ENCODE results near the gene NKAIN2. TPM values are rescaled to one million over a fixed set of nuclear protein-coding genes. Genes with fewer than 3 reads are reported as not detected.

NKAIN2 gene
- total RNA-seq (2014; rRNA removed; shearing (Covaris generic)): not detected in 2 replicates

DNA sequence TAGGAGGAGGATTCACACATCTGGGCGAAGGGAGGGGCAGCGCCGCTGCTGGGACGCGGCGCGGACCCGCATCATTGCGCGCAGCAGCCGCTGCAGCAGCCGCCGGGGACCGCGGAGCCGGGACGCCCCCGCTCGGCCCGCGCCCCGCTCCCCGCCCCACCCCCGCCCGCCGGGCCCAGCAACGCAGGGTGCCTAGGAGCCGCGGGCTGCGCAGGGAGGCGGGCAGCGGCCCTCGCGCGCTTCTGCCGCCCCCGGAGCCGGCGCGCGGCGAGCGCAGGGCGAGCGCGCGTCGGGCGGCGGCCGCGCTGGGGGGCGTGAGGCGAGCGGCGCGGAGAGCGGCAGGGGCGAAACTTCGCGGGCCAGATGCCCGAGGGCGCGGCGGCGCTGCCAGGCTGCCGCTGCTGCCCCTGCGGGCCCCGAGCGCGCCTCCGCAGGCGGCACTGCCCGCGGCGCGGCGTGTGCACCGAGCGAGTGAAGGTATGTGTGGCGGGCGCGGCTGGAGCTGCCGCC, at the start of gene NKAIN2:
TSS of gene NKAIN2 (plus strand) at position 362 of the 510 bp plus-strand sequence.
- DNase-seq (ENCODE audit: low read depth): no peak

DNA sequence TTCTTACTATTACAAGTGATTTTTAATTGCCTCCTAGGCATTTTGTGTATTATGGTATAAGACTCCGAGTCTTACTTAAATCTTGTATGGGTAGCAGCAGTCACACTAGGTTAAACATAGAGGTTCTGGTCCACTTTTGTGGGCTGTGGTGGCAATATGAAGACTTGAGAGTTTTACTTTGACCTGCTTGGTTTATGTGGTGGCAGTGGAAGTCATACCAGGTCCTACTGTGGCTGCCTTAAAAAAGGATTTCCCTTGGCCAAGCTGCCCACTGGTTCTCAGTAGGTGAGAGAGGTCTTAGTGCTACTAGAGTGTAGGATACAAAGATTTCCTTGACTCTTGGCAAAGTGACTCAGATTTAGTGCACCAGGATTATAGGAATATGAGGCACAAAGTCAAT, 44.2 kb upstream of the NKAIN2 start:
- DNase-seq (ENCODE audit: low read depth): no peak

DNA sequence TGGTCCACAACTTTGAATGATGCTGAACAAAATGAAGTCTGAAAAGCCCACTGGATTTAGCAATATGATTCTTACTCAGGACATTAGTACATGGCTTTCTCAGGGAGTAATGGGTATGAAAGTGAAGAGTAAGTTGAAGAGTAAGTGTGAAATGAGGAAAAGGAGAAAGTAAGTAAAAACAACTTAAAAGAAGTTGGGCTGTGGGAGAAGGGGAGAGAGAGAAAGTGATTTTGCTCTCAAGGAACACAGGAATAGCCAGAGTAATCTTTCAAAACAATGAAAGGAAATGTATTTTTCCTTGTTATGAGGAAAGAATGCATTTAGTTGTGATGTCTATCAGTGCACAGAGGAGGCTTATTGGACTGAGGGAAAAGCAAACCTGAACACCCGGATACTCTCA, 39.8 kb upstream of the NKAIN2 start:
- DNase-seq (ENCODE audit: low read depth): no peak

DNA sequence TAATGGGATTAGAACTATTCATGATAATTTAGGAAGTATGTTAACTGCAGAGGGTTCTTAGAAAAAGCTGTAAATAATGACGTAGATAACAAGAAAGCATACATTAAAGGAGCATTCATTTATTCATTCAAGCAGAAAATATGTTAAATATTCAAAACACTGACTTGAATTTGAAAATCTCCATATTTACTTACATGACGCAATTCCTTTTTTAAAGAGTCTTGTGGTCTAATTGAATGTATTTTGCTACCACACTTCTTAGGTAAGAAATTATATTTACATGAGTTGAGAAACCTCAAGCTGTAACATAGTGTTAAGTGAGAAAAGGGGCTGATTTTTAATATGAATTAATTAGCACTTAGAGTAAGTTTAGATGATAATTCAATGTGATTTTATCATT, 38.9 kb upstream of the NKAIN2 start:
- no peak for DNase-seq (ENCODE audit: low read depth)

- DNase-seq (ENCODE audit: low read depth): no peak
Observed at GRCh38 chr6:123768921-123769320, 34.7 kb upstream of the NKAIN2 start.

- no peak for DNase-seq (ENCODE audit: low read depth)
Observed at GRCh38 chr6:123769431-123769830, 34.2 kb upstream of the NKAIN2 start.

DNA sequence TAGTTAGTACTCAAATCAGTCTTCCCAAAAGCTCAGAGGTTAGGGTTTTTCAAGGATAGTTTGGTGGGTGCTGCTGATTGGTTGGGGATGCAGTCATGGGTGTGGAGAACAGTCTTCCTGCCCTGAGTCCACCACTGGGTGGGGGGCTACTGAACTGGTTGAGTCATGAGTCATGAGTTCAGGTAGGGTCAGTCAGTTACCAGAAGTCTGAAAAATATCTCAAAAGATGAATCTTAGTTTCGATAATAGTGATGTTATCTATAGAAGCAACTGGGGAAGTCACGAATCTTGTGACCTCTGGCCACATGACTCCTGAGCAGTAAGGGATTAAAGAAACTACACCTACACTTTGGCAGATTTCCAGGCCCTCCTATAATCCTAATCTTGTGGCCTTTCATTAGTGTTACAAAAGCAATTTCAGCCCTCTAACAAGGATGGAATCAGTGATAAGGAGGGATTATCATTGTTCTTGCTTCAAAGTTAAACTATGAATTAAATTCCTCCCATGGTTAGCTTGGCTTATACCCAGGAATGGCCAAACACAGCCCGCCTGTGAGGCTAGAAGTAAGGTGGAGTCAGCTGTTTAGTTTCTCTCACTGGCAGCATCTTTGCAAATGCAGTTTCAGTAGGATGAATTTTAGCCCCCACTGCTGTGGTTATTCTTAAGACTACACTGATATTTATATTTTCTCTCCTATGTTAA, 33.3 kb upstream of the NKAIN2 start:
- DNase-seq (ENCODE audit: low read depth): no peak

- DNase-seq (ENCODE audit: low read depth): no peak
Observed at GRCh38 chr6:123771126-123771525, 32.5 kb upstream of the NKAIN2 start.

DNA sequence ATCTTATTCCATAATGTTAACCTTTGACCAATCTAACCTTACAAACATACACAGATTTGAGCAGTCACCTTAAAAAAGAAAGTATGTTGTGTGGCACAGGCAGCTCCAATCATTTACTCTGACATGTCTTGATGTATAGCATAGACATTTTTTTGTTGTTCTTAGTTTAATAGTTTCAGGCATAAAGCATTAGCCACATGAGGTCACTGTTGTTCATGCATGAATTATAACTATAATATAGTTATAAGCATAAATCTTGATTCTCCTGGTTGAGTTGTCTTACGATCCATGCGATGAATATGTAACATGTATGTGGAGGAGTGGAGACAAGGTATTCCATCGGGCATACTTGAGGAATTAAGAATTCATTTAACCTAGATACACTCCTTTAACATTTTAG, 26.1 kb upstream of the NKAIN2 start:
- DNase-seq (ENCODE audit: low read depth): no peak

DNA sequence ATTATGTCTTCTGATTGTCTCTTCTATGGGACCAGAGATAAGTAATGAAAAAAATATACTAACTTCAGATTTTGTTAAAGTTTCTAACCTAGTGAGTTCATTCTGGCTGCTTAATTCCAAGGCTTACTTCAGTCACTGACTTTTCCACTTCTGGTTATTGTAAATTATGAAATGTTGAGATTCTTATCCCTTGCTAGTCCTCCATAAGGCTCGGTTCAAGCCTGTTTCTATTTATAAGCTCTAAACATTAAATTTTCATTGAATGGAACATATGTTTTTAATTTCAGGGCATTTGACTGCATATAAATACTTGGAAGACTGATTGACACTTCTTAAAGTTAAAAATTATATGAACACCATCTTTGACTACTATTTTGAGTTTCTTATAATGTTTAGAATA, 23.6 kb upstream of the NKAIN2 start:
- DNase-seq (ENCODE audit: low read depth): no peak

- no peak for DNase-seq (ENCODE audit: low read depth)
Observed at GRCh38 chr6:123784330-123784729, 19.3 kb upstream of the NKAIN2 start.

- DNase-seq (ENCODE audit: low read depth): no peak
Observed at GRCh38 chr6:123785039-123785438, 18.6 kb upstream of the NKAIN2 start.

DNA sequence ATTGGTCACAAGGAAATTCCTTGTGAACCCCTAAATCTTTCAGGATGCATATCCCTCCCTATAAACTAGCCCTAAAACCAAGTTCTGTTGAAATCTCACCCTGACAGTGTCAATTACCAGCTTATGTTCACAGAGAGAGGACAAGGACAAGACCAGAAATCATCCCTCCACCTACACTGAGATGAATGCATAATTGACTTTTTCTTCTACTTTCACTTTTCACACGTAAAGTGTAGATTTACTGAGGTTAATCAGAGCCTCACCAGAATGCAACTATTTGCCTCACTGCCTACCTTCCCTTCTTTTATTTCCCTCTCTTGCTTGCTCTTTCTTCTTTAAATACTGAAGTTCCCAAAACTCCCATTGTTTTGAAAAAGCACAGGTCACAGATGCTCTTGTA, 15.3 kb upstream of the NKAIN2 start:
- DNase-seq (ENCODE audit: low read depth): no peak

DNA sequence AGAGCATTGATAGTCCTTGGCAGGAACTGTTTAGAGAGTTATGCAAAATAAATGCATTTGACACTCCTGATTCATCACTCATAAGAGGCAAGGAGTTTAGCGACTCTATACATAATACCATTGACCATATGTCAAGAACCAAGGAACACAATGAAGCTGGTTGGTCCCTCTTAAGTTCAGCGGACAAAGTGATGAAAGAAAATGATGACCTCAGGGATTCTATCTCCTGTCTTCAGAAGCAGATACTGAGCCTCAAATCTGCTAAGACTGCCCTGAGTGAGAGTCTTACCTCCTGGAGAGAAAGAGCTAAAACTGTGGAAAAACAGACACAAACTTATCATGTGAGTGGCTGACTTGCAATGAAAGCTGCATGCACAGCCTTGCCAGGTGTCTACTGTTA, 9.5 kb upstream of the NKAIN2 start:
- no peak for DNase-seq (ENCODE audit: low read depth)

DNA sequence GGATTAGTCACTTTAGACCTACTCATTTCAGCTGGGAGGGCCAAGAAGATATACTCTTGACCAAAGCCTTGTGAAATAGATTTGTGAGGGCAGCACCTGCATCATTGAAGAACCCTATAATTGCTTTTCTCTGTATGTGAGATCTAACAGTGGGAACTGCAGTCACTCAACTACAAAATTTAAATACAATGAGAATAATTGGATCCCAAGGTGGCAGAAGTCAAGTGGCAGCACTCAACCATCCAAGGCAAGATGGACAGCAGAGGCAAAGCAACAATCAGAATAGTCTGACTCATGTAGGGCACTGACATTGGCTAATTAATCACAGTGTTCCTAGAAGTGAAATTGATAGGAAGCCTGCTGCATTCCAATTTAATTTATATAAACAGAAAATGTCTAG, 8.9 kb upstream of the NKAIN2 start:
- DNase-seq (ENCODE audit: low read depth): no peak

DNA sequence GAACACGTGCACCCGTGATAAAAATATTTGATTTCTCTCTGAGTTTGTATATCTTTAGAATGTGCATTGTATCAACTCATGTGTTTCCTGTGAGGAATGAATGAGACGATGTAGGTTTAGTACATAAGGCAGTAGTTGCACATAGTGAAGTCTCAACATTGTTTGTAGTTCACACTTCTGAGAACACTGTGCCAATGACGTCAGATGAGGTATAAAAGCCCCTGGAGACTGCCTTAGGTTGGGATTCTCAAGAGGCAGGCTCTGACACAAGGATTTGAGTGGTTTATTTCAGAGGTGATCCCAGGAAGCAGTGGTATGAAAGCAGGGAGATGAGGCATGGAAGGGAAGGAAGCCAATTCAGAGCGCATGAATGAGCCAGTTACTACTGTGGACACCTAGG, 2.6 kb upstream of the NKAIN2 start:
- no peak for DNase-seq (ENCODE audit: low read depth)

DNA sequence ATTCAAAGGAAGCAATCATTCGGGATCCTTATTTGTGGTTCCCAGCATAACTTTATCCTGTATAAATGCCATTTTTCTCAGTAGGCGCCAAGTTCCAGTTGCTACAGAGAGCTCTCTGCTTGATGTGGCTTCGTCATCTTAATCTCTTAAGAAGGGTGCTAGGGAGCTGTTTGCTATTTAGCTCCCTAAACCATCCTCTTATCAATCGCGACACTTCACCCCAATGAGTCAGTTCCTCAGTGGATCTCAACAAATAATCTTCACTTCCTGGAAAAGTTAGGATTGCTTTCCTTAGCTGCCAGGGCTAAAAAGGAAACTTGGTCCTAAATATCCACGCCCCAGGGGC, 1.3 kb upstream of the NKAIN2 start:
- DNase-seq (ENCODE audit: low read depth): no peak

- DNase-seq (ENCODE audit: low read depth): peak; percentile 78
Observed at GRCh38 chr6:123802697-123803503, 765 bp upstream of the NKAIN2 start.

DNA sequence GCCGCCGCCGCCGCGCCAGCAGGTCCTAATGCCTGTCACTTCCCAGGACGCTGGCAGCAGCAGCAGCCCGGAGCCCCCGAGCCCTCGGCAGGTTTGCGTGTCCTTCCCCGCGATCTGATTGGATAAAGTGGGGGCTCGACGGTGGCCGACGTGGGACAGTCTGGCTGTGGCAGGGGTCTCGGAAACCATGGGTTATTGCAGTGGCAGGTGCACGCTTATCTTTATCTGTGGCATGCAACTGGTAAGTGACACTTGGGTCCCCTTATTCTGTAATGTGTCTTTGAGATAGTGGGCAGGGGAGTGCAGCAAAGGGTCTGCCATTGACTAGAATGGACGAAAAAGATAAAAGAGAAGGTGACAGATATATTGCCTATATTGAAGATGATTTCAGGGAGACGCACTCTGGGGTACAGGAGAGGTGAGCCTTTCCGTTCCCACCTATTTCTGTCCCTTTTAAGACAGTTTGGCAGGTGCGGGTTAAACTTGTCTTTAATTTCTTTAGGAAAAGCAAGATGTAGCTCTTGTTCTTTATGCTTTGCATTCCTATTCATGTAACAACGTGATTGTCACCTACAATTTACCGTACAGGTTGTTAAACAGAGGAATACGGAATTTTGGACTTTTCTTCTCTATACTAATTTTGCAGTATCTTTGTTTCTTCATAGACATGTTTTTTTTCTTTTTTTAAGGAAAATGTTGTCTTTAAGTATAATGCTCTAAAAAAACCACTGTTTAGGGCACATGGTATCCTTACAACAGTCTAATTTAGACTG, 535 bp downstream of the NKAIN2 start:
- peak; percentile 6 for DNase-seq (ENCODE audit: low read depth)

DNA sequence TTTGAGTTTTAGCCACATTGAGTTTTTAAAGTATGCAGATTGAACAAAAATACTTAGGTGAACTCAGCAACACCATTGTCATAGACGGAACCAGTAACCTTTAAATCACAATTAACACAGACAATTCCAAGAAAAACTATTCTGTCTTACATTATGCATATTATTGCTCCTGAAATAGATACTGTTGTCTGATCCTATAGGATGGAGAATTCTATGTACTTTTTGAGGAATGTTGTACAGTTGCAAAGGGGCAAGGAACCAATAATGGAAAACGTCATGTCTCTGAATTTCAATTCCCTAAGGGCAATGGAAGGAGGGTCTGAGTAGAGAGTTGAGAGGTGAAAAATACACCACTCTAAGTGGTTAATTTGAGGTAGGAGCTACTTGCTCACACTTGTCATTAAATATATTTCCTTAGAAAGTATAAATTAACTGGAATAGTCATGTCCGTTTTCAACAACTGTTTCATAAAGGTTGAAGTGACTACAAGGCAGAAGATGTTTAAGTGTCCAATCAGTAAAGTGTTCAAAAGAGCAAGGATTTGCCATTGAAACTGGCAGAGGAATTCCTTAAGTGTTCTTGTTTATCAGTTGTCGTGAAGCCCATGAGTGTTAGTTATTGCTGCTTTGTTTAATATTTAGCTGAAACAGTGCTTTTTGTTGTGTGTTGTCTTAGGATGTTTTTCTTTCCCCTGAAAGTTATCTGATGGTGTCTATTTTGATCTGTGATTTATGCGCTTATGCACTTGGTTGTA, 1.3 kb downstream of the NKAIN2 start:
- DNase-seq (ENCODE audit: low read depth): no peak

DNA sequence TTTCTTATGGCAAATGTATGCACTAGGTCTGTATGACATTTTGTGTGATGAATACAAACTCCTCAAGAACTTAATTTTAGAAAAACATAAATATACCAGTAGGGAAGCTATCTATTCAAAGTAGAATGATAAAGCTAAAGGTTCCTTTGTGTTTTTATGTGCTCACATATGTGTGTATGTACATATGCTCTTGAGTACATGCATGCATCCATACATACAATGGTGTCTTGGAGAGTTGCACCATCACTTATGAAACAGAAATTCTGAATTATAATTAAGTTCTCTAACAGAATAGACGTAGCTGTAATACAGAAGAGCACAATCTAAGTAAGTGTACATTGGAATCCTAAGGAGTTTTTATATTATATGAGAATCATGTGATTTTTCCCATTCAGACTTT, 2.3 kb downstream of the NKAIN2 start:
- no peak for DNase-seq (ENCODE audit: low read depth)

GRCh38 chr6:123806561-123806960, 2.9 kb downstream of the NKAIN2 start:
- no peak for DNase-seq (ENCODE audit: low read depth)
